VCaP (cell line): ENCODE data around the gene DIAPH2.

Experiments used
- H3K27ac ChIP-seq: fragments of 450-650 bp; 2 replicates; pipeline ENCODE4 v1.5.1; 2017
- TF ChIP-seq, protein P1 (sequence below): fragments of 450-650 bp; conservative IDR thresholded peaks from 2 replicates; pipeline ENCODE4 v1.5.1; 2017; ENCODE audit warnings: mild to moderate bottlenecking, moderate library complexity

Gene DIAPH2

DNA sequence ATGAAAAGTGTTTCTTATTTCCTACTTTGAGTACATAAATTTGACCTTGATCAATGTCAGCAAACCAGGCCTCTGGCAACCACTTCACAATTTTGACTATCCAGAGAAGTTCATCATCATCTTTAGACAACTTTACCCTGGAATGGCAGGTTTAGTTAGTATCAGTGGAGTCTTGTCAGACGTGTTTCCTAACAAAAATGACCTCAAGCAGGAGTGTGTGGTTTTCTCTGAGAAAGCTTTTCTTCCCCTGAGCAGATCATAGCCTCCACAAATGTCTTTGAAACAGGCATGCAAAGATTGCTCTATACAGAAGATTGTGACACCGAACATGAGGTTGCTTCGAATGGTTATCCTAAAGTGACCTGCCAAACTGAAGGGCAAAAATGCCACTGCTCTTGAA lies 841.3 kb downstream of the DIAPH2 start:
- no peak overlapping the region for H3K27ac ChIP-seq
- TF ChIP-seq, protein P1, sequence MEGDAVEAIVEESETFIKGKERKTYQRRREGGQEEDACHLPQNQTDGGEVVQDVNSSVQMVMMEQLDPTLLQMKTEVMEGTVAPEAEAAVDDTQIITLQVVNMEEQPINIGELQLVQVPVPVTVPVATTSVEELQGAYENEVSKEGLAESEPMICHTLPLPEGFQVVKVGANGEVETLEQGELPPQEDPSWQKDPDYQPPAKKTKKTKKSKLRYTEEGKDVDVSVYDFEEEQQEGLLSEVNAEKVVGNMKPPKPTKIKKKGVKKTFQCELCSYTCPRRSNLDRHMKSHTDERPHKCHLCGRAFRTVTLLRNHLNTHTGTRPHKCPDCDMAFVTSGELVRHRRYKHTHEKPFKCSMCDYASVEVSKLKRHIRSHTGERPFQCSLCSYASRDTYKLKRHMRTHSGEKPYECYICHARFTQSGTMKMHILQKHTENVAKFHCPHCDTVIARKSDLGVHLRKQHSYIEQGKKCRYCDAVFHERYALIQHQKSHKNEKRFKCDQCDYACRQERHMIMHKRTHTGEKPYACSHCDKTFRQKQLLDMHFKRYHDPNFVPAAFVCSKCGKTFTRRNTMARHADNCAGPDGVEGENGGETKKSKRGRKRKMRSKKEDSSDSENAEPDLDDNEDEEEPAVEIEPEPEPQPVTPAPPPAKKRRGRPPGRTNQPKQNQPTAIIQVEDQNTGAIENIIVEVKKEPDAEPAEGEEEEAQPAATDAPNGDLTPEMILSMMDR = no peak

DNA sequence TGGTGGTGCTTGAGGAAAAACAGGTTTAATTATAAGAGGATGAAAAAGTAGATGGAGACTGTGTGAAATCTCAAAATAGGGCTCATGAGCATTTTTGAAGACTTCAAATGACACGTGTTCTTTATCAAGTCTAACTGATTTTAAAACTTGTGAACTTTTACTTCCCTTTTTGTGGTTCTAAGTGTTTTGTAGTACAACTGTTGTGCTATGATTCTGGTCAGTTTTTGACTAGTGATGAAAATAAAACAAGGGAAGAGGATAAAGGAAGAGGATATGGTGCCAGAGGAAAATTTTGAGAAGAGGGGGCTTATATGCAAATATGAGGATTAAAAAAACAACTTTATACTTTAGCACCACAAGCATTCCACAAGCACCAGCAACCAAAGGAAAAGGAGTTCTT lies 843.1 kb downstream of the DIAPH2 start:
- H3K27ac ChIP-seq = no peak overlapping the region
- TF ChIP-seq, protein P1 = no peak

DNA sequence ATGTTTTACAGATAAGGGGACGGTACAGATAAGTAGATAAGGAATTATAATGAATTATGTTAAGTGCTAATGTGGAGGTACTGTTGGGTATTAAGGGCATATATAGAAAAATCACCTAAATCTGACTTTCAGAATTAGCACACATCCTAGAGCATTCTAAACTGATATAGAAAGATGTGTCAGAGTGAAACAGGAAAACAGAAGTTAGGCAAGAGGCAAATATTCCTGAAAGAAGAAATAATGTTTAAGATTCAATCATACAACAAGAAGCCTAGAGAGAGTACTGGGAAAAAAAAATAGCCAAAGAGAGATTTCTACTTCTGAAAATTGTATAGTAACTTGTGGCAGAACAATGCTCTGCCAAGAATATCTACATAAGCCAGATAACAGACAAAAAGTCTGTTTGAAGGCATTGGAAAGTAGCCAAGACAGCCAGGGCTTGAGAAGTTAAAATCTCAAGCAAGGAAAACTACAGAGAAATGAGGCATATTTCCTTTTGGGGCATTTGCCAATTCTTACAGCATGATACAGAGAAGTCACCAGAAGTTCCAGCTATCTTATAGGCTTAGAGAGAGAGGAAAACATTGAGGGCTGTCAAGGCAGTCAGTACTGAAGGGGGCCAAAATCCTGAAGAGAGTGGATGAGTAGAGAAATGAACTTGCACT lies 845.0 kb downstream of the DIAPH2 start:
- H3K27ac ChIP-seq = no peak overlapping the region
- TF ChIP-seq, protein P1 = no peak

DNA sequence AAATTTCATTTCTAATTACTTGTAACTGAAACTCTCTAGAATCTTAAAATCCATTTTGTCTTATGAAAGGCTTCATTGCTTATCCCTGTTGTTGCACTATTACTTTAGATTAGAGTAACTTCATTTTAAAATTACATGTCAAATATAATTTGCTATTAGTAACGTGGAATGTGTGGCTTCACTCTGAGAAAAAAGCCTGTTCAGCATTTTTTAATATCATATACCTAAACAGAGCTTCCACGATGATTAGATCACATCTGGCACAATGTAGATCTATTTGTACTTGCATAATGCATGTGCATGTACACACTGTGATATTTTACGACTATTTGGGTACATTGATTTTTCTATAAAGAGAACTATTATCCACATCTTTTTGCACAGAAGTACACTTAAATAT lies 847.2 kb downstream of the DIAPH2 start:
- TF ChIP-seq, protein P1 = no peak
- H3K27ac ChIP-seq = no peak overlapping the region; the same call in 1 of the 2 replicates

DNA sequence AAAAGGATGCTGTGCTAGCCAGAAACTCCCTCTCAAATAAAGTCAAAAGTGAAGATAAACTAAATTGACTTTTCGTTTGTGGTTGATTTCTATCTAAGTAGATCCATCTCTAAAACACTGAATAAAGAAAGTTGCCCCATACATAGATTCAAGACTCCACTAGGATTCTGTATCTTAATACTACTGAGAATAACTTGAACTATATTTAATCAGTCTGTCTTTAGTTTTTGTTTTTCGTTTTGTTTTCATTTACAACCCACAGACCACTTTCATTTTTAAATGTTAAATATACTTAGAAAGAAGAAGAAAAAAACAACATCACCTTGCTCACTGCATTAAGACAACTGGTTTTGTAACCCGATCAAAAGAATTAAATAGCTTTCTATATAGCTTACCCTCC lies 854.1 kb downstream of the DIAPH2 start:
- no peak overlapping the region for H3K27ac ChIP-seq
- TF ChIP-seq, protein P1 = no peak

DNA sequence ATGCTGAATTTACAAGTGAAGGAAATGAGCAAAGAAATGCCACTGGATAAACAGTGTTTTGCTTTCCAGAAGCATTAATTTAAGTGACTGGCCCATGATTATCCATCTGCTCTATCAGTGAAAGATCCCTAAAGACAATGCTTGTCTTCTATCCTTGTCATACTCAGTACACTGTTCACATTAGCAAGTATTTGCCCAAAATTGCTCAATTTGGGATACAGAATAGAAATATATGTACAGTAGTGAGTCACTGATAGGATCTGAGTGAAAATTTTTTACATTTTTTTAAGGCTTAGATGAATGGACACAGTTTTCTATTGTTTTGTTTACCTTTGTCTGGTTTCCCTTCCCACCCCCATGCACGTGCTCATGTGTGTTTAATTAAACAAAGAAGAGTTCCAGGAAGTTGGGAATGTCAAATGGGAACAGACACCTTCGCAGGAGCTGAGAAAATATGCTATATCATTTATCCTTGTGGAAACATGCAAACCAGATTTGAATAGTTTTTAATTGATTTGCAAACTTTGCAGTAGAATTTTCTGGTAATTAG lies 855.4 kb downstream of the DIAPH2 start:
- H3K27ac ChIP-seq = no peak overlapping the region
- TF ChIP-seq, protein P1 = no peak

DNA sequence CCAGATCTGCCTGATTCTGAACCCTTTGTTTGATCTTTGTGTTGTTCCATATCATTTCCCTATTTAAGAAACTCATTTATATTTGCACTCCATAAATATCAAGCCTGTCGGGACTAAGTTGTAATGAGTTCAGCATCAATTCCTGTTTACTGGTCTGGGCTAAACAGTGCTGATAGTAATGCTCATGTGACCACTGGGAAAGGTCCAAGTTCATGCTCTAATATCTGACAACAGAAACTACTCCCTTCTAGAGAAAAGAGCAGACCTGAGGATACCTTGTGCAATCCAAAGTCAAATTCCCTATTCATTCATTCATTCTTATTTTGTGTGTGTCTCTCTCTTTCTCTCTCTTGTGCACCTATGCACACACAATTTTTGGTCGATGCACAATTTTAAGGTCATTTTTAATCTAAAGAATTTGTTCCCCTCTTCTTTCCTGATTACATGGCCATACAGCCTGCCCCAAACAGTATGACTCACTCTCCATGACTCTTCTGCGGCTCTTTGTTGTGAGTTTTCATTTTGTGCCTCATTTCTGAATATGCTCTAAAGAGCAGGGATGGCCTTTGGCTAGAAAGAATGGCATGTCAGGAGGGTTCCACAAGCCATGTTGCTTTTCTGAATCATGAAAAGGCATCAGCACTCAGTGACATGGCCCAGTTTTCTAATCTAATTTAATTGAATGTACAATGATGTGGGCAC lies 863.4 kb downstream of the DIAPH2 start:
- TF ChIP-seq, protein P1 = no peak
- no peak overlapping the region for H3K27ac ChIP-seq
